NCI-H1105 treated with DMSO at 0.1 percent for 48 hours (cell line): ENCODE measurements around the gene SLC2A6.

ENCODE experiments used
- DNase-seq: peaks from one replicate; lab custom pipeline; 2025; lab: John Stamatoyannopoulos, UW

SLC2A6 gene

DNA sequence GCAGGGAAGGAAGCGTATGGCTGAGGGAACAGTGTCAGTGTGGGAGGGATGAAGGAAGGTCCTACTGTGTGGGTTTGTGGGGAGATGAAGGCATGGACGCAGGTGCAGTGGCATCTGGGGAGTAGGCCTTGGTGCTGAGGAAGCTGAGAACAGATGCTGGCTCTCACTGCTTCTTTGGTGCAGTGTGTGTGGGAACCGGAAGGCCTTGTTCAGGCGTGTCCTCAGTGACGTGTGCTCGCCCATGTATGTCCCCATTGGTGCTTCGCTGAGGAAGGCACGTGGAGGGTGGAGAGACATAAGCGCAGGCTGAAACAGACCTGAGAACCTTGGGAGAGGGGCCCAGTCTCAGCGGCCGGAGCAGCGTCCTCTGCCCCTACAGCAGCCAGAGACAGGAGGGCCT, 38.0 kb downstream of the SLC2A6 start:
- DNase-seq: no peak

DNA sequence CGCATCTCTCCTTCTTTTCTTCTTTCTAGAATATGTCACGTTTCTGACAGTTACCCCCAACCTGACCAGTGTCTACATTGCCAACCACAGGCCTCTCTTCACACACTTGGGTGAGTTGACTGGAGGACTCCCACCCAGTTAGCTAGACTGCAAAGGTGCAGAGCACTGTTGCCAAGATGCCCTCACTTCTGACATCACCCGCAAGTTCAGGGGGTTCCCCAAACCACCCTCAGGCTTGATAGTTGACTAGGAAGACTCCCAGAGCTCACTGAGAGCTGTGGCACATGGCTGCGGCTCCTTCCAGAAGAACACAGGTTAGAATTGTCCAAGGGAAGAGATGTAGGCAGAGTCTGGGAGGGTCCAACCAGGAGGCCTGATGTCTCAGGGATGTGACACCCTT, 39.6 kb downstream of the SLC2A6 start:
- no peak for DNase-seq

DNA sequence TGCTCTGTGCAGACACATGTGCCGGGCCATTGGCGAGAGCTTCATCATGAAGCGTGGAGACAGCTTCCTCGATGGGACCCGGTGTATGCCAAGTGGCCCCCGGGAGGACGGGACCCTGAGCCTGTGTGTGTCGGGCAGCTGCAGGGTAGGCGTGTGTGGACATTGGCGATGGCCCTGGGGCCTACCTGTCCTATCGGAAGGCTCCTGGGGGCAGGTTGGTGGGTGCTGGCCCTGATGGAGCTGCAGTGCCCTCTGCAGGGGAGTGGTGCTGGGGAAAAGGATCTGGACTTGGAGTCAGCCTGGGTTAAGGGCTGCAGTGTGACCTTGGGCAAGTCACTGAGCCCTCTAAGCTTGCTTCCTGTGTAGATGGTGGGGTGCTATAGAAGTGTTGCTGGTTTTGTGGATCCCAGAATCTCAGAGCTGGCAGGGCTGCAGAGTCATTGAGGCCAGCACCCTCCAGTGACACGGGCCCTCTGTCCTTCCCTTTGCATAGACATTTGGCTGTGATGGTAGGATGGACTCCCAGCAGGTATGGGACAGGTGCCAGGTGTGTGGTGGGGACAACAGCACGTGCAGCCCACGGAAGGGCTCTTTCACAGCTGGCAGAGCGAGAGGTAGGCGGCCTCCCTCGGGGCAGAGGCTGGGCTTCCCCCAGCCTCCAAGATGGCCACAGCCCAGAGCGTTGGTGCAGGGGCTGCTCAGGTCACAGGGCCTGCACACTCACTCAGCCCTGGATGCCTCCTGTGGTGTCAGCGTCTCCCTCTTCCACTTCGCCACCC, 41.0 kb downstream of the SLC2A6 start:
- DNase-seq: no peak

DNA sequence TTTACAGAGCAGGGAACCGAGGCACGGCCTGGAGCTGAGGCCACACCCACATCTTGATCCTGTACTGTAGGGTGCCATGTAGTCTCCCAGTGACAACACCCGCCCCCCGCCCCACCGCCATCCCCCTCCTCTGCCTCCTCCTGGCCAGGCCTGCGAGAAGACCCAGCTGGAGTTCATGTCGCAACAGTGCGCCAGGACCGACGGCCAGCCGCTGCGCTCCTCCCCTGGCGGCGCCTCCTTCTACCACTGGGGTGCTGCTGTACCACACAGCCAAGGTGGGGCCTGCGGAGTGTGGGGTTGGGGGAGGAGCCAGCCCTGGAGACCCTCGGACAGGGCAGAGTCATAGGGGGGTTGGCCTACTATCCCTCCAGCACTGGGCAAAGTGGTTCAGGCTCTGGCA, 42.2 kb downstream of the SLC2A6 start:
- DNase-seq: no peak

DNA sequence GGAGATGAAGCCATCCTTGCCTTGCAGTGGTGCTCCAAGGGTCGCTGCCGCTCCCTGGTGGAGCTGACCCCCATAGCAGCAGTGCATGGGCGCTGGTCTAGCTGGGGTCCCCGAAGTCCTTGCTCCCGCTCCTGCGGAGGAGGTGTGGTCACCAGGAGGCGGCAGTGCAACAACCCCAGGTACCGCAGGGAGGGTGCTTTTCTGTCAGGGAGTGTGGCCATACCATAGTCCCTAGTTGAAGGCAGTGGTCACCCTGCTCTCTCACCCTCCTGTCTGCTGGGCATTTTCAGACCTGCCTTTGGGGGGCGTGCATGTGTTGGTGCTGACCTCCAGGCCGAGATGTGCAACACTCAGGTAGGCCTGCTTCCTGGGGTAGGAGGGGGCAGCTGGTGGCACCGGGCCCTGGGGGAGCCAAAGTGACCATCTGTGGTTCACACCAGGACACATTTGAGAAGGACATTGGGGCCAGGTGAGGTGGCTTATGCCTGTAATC, 45.5 kb downstream of the SLC2A6 start:
- DNase-seq: no peak

DNA sequence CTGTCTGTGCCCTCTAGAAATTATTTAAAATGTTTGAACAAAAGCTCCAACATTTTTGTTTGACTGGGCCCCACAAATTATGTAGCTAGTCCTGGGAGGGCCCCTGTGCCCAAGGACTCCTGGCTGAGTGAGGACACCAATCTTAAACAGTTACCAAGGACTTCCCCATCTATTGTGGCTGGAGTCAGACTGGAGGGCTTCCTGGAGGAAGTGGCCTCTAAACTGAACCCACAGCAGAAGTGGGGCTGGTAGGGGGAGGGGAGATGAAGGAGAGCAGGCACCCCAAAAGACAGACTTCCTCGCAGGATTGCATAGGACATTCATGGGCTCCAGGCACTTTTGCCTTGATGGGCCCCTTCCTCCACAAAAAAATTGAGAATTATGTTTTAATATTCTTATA, 48.7 kb downstream of the SLC2A6 start:
- DNase-seq: no peak

DNA sequence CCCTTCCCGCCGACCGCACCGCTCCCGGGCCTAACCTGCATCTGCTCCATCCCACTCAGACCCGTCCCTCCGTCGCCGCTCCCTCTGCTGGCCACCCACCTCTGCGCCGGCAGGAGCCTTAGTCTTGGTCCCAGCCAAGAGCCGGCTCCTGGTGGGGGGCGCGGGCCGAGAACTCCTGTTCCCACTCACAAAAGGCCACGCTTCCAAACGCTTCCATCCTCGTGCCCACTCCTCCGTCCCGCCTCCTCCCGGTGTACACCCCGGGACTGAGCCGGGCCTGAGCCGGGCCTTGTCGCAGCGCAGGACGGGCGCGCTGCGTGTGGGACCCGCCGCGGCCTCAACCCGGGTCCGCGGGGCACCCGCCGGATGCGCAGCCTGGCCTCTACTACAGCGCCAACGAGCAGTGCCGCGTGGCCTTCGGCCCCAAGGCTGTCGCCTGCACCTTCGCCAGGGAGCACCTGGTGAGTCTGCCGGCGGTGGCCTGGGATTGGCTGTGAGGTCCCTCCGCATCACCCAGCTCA, 49.2 kb downstream of the SLC2A6 start:
- DNase-seq: no peak

DNA sequence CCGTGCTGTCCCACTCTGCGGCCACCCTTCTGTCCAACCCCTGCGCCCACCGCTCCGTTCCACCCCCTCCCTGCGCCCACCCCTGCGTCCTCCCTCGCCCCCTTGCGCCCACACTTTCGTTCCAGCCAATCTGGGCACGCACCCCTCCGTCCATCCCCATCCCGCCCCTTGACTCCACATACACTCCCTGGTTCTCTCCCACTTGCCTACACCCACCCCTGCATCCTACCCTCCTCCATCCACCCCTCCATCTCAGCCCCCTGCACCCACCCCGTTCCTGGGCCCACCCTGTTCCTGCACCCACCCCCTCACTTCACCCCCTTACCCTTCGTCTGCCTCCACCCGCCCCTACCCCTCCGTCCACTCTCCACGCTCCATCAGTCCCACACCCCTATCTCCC, 49.7 kb downstream of the SLC2A6 start:
- no peak for DNase-seq

DNA sequence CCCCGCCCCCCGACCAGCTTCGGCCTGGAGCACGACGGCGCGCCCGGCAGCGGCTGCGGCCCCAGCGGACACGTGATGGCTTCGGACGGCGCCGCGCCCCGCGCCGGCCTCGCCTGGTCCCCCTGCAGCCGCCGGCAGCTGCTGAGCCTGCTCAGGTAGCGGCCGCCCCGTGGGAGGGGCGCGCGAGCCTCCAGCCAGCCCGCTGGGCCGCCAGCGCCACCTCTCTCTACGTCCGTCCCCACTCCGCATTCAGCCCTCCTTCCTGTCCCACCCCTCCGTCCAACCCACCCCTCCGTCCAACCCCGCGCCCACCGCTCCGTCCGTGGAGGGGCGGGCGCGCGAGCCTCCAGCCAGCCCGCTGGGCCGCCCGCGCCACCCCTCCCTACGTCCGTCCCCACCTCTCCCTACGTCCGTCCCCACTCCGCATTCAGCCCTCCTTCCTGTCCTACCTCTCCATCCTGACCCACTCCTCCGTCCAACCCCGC, 50.2 kb downstream of the SLC2A6 start:
- no peak for DNase-seq

DNA sequence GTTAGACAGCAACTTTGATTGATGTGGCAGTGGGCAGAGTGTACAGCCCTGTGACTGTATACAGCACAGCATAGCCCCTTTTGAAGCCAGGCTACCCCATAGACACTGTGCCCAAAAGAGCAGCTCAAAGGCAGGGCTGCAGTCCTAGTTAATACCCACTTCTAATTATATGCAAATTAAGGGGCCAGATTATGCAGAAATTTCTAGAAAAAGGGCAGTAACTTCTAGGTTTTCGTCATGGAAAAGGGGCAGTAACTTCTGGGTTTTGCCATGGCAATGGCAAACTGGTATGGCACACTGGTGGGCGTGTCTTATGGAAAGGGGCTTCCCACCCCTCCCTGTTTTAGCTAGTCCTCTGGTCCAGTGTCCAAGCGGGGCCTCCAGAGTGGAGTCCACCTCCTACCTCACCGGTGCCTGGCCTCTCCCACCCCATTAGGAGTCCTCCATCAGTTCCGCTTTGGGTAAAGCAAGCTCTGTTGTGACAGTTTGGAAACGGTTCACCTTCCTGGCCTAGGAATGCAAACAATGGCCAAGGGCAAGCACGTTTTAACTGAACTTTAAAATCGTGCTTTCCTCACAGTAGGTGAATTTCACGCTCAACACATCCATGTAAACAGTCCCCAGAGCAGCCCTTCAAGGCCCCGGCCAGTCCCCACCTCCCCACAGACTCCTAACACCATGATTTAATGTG, 51.1 kb downstream of the SLC2A6 start:
- DNase-seq: no peak

DNA sequence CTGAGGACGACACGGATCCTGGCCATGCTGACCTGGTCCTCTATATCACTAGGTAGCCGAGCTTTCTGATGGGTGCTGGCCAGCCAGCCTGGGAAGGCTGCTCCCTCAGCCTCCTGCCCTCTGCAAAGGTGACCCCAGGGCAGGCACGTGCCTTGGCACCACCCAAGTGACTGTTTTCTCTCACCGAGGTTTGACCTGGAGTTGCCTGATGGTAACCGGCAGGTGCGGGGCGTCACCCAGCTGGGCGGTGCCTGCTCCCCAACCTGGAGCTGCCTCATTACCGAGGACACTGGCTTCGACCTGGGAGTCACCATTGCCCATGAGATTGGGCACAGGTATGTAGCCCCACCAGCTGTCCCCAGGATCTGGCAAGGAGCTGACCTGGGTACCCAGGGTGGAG, 52.9 kb downstream of the SLC2A6 start:
- no peak for DNase-seq

DNA sequence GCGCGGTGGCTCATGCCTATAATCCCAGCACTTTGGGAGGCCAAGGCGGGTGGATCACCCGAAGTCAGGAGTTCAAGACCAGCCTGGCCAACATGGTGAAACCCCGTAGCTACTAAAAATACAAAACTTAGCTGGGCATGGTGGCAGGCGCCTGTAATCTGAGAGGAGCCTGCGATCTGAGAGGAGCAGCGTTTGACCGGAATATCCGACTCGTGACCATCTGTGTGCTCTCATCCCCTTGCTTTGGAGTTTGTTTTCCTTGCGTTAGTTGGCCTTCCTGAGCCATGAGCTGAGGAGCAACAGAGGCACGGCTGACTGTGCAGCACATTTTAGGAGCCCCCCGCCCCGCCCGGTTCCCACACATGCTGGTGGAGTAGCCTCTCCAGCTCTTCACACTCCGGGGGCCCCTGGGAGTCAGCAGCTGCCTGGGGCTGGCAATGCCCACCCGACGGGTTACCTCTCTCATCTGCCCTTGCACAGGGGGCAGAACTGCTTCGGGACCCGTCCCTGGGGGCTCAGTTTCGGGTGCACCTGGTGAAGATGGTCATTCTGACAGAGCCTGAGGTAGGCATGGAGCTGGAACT, 53.8 kb downstream of the SLC2A6 start:
- no peak for DNase-seq

DNA sequence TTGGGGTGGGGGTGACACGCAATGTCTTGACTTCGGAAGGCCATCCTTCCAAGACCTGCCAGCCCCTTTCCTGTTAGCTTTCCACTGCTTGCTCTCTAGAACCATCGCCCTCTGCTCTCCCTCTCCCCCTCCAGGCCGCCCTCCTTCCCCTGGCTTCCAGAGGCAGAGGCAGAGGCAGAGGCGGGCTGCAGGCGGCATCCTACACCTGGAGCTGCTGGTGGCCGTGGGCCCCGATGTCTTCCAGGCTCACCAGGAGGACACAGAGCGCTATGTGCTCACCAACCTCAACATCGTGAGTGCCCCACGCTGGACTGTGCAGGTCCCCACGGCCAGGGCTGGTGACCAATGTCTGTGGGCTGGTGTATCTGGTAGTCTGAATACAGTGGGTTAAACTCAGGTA, 54.7 kb downstream of the SLC2A6 start:
- DNase-seq: no peak

DNA sequence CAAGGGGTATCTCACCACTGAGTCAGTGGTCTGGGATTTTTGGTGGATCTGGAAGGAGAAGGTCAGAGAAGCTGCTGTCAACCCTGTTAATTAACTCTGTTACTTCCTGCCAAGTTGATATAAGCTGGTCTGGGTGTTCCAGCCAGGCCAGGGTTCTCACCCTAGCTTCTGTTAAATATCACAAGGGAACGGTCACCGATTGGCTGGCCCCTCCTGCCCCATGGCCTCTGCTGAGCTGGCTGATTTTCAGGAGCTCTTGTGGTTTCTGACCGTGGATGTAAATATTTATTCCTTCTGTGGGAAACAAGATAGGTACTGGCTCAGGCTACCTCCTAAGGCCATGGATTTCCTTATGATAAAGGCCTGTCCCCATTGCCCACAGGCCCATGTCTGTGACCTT, 55.7 kb downstream of the SLC2A6 start:
- DNase-seq: no peak

DNA sequence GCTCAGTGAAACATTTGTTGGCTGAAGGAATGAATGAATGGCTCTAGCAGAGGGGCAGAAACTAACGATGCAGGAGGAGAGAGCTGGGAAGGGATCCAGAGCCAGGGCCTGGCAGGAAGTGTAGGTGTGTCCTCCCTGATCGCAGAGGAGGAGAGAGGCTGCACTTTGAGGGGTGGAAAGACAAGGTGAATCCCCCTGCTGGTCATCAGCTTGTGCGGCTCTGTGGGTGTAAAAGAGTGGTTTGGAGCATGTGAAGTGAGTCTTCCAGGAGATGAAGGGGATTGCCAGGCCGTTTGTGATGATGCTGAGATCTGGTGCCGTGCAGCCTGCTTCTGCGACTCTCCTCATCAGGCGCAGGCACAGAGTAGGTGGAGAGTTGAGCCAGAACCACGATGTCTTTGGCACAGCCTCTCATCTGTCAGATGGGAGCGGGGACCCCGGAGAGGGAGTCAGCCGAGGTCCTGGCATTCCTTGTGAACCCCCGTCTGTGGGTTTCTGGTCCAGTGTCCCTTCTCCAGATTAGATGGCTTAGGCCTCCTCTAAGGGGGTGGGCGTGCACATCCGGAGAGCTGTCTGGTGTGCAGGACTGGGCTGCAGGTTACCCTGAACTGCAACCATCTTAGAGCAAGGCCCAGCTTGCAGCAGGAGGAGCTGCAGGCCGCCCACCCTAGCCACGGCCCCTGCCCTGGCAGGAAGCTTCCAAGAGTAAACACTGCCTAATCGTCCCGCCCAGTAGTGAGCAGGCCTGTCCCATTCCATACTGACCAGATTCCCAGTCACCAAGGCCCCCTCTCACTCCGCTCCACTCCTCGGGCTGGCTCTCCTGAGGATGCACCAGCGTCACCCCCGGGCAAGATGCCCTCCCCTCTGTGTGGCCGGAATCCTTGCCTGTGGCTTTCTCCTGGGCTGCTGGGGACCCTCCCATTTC, 57.0 kb downstream of the SLC2A6 start, which contains the start of gene ADAMTS13:
TSS of gene ADAMTS13 (plus strand) at position 753 of the 928 bp plus-strand sequence. CDS start at position 830, 77 bp downstream.
- no peak for DNase-seq
